Inferior parietal cortex (tissue), 1 donor: ENCODE results near the gene PAIP2.
"Not testable (repeated sequence)": the region's sequence is repeated elsewhere in the genome, so short reads cannot be mapped to it uniquely, and the experiment has no call there.

Source experiments
- DNase-seq: peaks from one replicate; pipeline ENCODE4 v3.0.0-alpha.2; 2016; ENCODE audit errors: extremely low spot score

PAIP2 gene

DNA sequence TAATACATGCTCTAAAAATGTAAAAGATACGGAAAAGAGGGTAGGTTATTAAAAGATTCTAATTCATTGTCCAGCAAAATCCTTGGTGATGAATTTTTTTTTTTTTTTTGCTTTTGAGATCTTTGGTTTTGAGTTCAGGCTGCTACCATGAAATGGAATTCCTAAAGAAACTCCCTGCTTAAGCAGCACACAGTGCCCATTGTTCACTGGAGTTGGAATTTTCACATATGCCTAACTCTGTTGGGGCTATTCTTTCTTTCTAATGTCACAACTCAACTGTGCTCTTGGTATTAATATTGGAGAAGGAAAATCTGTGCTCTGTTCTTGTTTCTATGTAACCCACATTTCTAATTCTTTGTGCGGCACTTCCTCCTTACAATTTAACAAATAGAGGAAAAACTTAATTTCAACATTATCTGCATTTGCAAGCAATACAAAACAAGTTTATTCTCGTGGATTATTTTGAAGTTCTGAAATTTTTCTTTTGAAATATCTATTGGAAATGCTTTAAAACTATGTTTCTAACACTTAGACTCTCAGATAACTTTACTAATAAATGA, 26.5 kb upstream of the PAIP2 start:
- DNase-seq = no peak

DNA sequence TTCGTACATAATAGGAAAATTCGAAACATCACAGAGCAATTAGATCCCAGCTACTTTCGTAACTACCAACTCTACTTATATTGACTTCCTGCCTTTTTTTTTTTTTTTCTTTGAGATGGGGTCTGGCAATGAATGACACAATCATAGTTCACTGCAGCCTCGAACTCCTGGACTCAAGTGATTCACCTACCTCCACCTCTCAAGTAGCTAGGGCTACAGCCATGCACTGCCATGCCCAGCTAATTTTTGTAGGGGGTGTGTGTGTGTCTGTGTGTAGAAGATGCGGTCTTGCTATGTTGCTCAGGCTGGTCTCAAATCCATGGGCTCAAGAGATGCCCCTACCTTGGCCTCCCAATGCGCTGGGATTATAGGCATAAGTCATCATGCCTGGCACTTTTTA, 5.8 kb upstream of the PAIP2 start:
- DNase-seq = no peak

DNA sequence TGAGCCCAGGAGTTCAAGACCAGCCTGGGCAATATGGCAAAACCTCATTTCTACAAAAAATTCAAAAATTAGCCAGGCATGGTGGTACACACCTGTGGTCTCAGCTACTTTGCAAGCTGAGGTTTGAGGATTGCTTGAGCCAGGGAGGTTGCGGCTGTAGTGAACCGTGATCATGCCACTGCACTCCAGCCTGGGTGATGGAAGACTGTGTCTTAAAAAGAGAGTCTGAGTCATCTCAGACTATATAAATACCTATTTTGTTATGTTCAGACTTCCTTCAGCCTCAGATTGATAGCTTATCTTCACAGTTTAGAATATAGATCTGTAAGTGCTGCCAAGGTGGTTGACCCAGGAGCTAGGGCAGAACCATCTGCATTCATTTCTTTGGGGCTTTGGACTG, 1.6 kb upstream of the PAIP2 start:
- no peak for DNase-seq

DNA sequence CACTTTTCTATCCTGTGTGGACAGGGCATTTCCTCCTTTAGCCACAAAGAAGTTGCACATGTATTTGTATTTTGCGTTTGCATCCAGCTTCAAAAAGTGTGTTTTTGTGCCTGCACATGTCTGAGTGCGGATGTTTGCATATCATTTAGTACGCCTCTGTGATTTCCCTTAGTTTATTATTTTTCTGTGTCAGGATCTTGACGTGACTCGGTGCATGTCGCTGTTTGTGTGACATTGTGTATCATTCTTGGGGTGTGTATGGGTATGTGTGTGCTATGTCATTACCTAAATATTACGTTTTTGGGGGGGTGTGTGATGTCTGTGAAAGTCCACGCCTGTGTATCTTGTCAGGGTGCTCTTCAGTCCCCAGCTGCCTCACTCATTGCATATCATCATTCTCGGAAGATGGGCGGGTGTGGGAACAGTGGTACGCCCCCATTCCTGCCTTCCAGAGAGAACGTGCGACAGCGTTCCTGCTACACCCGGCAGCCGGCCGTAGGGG, 416 bp upstream of the PAIP2 start:
- peak; percentile 15 for DNase-seq

DNA sequence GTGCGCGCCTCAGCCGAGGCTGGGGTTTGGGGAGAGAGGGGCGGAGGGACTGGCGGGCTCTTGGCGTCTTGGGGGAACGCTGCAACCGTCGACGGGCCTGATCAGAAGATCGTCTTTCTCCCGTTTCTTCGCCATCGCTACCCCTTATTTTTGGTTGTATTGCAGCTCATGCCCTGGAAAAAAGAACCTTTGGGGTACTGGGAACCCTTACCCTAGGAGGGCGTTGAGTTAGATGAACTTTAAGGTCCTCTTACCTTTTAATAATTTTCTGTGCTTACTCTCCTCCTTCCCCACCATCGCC, 719 bp downstream of the PAIP2 start:
- DNase-seq = no peak

DNA sequence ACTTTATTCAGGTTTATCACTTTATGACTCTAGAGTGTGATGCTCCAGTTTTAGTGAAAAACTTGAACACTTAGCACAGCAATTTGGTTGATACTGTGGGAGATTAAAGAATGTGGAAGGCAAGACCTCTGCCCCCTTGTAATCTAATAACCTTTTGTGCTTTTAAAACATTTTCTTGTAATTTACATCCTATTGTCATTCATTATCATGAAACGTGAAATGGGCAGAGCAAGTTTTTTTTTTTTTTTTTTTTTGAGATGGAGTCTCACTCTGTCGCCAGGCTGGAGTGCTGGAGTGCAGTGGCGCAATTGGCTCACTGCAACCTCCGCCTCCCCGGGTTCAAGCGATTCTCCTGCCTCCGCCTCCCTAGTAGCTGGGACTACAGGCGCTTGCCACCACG, 1.8 kb downstream of the PAIP2 start:
- DNase-seq = no peak

DNA sequence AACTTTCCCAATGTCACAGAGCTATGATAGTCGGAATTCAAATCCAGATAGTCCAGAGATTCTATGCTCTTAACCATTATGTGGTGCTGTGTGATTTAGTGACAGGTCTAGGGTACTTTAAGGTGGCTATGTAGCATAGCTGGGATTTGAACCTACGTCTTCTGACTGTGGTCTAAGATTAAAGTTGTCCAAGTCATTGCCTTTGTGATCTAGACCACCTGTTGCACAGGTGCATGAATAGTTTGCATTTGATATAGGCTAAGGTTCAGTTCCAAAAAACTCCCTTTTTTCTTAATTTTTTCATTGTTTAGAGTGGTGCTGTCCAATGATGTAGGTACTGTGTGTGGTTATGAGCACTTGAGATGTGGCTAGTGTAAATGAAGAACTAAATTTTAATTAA, 2.5 kb downstream of the PAIP2 start:
- no peak for DNase-seq

DNA sequence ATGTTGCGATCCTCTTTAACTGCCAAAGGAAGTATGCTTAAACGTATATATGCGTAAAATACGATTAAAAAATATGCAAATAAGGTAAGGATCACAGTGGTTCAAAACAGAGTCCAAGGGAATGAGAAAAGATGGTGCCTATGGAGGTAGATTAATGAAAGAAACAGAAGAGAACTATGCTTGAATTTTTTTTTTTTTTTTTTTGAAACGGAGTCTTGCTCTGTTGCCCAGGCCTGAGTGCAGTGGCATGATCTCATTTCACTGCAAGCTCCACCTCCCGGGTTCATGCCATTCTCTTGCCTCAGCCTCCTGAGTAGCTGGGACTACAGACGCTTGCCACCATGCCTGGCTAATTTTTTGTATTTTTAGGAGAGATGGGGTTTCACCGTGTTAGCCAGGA, 3.8 kb downstream of the PAIP2 start:
- not testable (repeated sequence) for DNase-seq

DNA sequence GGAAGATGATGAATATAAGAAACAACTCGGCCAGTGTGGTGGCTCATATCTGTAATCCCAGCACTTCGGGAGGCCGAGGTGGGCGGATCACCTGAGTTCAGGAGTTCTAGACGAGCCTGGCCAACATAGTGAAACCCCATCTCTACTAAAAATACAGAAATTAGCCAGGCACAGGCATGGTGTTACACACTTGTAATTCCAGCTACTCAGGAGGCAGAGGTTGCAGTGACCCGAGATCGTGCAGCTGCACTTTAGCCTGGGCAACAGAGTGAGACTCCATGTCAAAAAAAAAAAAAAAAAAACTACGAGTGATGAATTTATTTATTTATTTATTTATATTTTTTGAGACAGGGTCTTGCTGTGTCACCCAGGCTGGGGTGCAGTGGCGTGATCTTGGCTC, 6.2 kb downstream of the PAIP2 start:
- DNase-seq = not testable (repeated sequence)

DNA sequence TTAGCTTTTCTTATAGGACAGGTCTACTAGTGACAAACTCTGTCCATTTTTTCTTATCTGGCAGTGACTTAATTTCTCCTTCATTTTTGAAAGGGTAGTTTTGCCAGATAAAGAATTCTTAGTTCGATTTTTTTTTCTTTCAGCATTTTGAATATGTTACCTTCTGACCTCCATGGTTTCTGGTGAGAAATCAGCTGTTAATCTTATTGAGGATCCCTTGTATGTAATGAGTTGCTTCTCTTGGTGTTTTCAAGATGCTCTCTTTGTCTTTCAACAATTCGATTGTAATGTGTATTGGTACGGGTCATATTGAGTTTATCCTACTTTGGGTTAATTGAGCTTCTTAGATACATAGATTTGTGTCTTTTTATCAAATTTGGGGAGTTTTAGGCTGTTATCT, 12.5 kb downstream of the PAIP2 start:
- DNase-seq = no peak

DNA sequence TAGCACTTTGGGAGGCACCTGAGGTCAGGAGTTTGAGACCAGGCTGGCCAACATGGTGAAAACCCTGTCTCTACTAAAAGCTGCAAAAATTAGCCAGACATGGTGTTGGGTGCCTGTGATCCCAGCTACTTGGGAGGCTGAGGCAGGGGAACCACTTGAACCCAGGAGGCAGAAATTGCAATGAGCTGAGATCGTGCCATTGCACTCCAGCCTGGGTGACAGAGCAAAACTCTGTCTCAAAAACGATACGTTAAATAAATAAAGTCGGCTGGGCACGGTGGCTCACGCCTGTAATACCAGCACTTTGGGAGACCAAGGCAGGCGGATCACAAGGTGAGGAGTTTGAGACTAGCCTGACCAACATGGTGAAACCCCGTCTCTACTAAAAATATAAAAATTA, 14.2 kb downstream of the PAIP2 start:
- DNase-seq = not testable (repeated sequence)

DNA sequence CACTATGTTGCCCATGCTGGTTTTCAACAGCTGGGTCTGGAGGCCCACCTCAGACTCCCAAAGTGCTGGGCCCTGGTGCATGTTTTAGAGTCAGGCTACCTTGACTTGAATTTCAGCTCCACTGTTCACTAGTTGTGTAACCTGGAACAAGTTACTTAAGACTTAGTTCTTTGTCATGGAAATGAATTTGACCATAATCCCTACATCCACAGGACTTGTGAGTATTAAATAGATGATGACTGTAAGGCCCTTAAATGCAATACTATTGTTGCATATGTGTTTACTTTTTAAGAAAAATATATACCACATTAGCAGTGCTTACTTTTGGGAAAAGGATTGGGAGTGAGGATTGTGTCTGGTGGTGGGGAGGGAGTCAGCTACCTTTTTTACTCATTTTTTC, 16.4 kb downstream of the PAIP2 start:
- DNase-seq = no peak

DNA sequence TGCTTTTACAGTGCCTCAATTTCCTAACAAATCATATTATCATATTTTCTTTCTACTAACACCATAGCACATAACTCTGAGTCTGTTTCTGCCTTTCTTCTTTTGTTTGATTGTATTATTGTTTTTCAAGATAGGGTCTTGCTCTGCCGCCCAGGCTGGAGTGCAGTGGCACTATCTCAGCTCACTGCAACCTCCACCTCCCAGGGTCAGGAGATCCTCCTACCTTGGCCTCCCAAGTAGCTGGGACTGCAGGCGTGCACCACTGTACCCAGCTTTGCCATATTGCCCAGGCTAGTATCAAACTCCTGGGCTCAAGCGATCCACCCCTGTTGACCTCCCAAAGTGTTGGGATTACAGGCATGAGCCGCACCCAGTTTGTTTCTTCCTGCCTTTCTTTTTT, 18.7 kb downstream of the PAIP2 start:
- DNase-seq = no peak

DNA sequence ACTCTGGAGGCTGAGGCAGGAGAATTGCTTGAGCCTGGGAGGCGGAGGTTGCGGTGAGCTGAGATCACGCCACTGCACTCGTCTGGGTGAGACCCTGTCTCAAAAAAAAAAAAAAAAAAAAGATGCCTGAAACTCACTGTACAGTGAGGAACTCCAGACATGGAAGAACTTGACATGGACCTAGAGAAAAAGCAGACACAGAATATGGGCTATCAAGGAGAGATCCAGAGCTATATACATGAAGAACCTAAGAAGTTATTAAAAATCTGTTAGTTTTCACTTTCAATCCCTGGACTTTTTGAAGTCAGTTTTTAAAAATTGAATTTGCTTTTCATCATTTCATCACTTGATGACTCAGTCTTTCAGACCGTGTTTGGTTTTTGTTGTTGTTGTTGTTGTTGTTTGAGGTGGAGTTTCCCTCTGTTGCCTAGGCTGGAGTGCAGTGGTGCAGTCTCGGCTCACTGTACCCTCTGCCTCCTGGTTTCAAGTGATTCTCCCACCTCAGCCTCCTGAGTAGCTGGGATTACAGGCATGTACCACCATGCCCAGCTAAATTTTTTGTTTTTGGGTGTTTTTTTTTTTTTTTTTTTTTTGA, 20.3 kb downstream of the PAIP2 start:
- DNase-seq = no peak

DNA sequence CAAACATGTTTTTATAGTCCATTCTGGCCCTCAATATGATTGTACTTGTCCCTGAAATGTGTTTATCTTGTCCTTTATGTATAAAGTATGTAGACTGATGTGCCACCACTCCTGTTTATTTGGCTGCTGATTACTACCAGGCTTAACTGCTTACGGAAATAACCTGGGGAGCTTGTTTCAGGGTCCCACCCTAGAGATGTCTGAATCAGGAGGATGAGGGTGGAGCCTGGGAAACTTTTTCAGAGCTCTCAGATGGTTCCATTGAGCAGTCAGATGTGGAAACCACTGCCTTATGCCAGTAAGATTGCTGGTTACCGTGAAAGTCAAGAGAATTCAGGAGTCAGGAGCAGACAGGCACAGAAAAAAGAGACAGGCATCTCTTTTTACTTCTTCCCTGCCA, 22.3 kb downstream of the PAIP2 start:
- no peak for DNase-seq

DNA sequence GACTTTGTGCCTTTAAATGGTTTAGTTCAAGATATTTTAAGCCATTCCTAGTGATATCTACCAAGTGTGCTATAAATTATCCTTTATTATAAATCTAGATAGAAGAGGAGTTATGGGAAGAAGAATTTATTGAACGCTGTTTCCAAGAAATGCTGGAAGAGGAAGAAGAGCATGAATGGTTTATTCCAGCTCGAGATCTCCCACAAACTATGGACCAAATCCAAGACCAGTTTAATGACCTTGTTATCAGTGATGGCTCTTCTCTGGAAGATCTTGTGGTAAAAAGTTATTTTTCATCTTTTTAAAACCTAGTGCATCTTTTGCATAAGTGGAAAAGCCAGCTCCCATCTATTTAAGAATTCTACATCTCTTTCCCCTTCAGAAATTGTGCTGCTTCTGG, 22.8 kb downstream of the PAIP2 start:
- DNase-seq = no peak

DNA sequence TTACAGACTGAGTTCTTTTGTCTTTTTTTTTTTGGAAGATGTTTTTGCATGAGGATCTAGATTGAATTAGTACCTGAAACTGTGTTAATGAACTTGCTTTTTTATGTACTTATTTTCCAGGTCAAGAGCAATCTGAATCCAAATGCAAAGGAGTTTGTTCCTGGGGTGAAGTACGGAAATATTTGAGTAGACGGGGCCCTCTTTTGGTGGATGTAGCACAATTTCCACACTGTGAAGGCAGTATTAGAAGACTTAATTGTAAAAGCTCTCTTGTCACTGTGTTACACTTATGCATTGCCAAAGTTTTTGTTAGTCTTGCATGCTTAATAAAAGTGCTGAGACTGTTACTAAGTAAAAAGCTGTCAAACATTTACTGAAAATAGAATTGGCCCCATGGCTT, 27.0 kb downstream of the PAIP2 start:
- peak; percentile 11 for DNase-seq

DNA sequence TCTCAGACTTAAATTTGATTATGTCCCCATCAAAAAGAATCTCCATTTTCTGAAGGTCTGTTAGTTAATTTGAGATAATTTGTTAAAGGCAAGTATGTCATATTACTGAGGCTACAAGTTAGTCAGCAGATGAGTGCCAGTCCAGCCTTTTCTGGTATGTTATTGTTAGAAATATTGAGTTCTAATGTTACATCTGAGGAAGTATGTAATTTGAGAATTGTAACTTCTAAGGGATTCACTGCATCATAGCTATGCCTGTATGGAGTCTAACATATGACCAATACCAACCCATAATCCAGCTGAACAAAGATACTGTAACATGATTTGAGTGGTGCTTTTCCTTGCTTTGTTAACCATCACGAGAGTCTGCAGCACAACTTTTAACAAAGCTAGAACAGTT, 27.5 kb downstream of the PAIP2 start:
- DNase-seq = no peak

DNA sequence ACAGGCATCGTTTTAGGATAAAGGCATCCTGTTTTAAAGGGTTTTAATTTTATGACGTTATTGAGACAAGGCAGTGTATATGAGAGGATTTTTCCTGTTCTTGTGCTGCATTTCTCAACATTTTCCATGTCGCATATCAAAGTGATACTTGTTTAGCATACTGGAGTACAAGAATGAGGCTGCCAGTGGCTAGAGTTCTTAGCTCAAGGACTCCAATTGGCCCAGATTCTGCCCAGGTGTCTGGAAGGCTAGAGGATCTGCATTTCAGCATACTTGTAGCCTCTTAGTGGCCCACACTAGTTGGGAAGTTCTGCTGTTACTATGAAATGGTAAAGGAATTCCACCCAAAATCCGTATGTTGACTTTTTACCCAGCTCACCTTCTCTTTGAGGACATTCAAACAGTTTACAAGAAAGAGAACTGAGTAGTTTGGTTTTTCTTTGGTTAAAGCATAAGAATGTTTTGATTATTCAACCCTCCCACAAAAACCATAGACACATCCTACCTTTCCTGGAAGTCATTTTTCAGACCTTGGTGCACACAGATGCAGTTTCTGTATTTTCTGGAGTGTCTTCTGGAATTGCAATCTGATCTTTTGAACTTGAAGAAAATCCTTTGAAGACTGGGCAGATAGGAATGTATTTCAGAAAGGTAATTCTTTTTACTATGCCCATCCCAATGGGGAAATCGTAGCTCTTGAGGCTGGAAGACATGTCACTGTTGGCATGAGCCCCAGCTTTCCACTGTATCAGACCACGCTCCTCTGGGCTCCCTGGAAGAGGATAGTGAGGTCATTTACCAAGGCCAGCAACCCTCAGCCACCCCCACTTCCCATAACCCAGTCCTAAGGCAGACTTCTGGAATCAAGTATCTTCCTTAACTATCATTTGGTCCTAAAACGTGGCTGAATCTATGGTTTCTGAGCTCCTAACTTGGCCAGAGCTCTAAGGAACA, 30.1 kb downstream of the PAIP2 start:
- DNase-seq = no peak

DNA sequence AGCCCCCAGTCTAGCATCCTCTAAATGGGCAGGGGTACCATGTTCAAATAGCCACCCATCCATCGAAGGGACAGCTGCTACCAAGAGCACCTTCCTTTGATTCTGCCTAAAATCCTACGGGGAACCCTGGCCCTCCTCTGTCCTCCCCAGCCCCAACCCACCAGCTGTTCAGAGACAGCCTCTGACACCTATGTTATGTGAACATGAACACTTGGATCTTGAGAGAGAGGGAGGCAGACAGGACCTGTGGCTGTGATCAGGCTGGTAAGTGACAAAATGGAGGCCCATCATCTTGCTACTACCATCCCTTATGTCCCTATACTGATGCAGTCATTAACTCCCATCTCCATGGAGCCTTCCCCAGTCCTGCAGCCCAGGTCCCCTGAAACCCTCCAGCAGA, 33.3 kb downstream of the PAIP2 start:
- no peak for DNase-seq

DNA sequence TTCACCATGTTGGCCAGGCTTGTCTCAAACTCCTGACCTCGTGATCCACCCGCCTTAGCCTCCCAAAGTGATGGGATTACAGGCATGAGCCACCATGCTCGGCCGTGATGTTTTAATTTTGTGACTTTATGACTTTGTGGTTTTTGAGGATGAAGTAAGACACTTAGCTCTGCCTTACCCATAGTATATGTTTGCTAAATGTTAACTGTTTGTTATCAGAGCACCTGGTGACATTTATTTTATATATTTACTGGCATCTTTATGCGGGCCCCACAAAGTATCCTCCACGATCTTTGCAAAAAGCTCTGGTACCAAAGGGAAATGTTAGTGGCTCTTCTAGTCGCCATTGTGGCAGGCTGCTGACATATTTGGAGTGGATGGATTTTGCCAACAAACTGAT, 34.7 kb downstream of the PAIP2 start:
- no peak for DNase-seq

DNA sequence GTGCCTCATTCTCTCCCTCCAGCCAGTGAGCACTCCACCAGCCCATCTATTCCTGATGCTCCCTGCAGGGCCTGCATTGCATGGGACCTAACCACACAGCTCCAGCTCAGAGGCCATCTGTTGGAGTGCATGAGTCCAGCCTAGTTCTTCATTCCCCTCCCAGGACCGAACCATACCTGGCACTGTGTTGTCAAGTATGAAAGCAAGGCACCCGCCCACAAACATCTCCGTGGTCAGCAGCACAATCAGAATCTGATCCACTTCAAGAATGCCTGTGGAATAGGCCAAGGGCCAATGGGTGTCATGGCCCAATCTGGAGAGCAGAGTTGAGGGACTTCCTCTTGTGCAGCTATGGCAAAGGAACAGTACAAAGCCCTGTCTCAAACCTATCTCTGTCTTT, 35.6 kb downstream of the PAIP2 start:
- DNase-seq = no peak
